Measurements from ENCODE around the gene MED17. TPM values are rescaled to one million over a fixed set of nuclear protein-coding genes. Genes with fewer than 3 reads are reported as not detected.

Gene MED17
- total and polyA plus RNA-seq, 2 of the 13 experiments (the other 11 are each of a cell fraction or from before 2014, with no cell fraction given), result 23.1 to 37.0 TPM

GRCh38 chr11:93741094-93741881 is 42.8 kb upstream of the MED17 start, which contains the start of the genes C11orf54 and TAF1D (continued):
- TF ChIP-seq MAFK (conservative IDR thresholded peaks at IDR 0.05 in 1 of 2, IDR thresholded peaks at IDR 0.05 in 1 of 2; ENCODE audit: low read length in 2 of 2) (no peak), MIER3 (CRISPR knock-in tag; IDR thresholded peaks at IDR 0.05; ENCODE audit: borderline replicate concordance) (peak; percentile 44), ZNF18 (CRISPR knock-in tag; IDR thresholded peaks at IDR 0.05; ENCODE audit: insufficient replicate concordance) (peak; percentile 50), GMEB2 (CRISPR knock-in tag; IDR thresholded peaks at IDR 0.05; ENCODE audit: low read depth) (peak; percentile 67), MEF2D (CRISPR knock-in tag; IDR thresholded peaks at IDR 0.05) (no peak), ZNF552 (CRISPR knock-in tag; IDR thresholded peaks at IDR 0.05; ENCODE audit: borderline replicate concordance) (no peak; the same call in 1 of the 2 replicates), REL (CRISPR knock-in tag; conservative IDR thresholded peaks at IDR 0.05) (0 out of 2 replicates have a peak, but pooled peaks have one; percentile 56), CSRNP2 (CRISPR knock-in tag; conservative IDR thresholded peaks at IDR 0.05; ENCODE audit: low read depth) (no peak), REPIN1 (CRISPR knock-in tag; IDR thresholded peaks at IDR 0.05; ENCODE audit: borderline replicate concordance, low read depth) (peak; percentile 71; the same call in 1 of the 2 replicates), ZBTB39 (CRISPR knock-in tag; IDR thresholded peaks at IDR 0.05) (0 out of 2 replicates have a peak, but pooled peaks have one; percentile 3), ZNF710 (CRISPR knock-in tag; IDR thresholded peaks at IDR 0.05; ENCODE audit: borderline replicate concordance) (peak; percentile 50; the same call in 1 of the 2 replicates), PAWR (CRISPR knock-in tag; IDR thresholded peaks at IDR 0.05; ENCODE audit: borderline replicate concordance) (no peak), MYPOP (CRISPR knock-in tag; IDR thresholded peaks at IDR 0.05) (peak; percentile 72; the same call in 1 of the 2 replicates), HOXA5 (CRISPR knock-in tag; IDR thresholded peaks at IDR 0.05) (peak; percentile 70; the same call in 1 of the 2 replicates), ZSCAN31 (CRISPR knock-in tag; IDR thresholded peaks at IDR 0.05; ENCODE audit: low read depth) (peak; percentile 47; the same call in 1 of the 2 replicates), ZNF749 (CRISPR knock-in tag; IDR thresholded peaks at IDR 0.05; ENCODE audit: borderline replicate concordance) (peak; percentile 17; the same call in 1 of the 2 replicates), ZBTB38 (CRISPR knock-in tag; IDR thresholded peaks at IDR 0.05) (peak; percentile 73)

Data from HepG2 (cell line).